ENCODE results near the gene EHMT1.
"Not testable (repeated sequence)": the region's sequence is repeated elsewhere in the genome, so short reads cannot be mapped to it uniquely, and the experiment has no call there.

EHMT1 gene

GRCh38 chr9:137590469-137591383, 28.1 kb upstream of the EHMT1 start, which contains the start of gene ZMYND19:
Gene ZMYND19 (minus strand): TSS chr9:137590512. CDS start chr9:137590263, 249 bp downstream.
- no peak for TF ChIP-seq CTCF (IDR thresholded peaks at IDR 0.05; ENCODE audit: borderline replicate concordance, insufficient read depth, low read depth, low read length)
- H3K4me3 ChIP-seq (ENCODE audit: low read depth, low read length), result peak within 1 kb of the TSS; percentile 79

GRCh38 chr9:137592767-137593166, 26.0 kb upstream of the EHMT1 start:
- no peak for TF ChIP-seq CTCF (IDR thresholded peaks at IDR 0.05; ENCODE audit: borderline replicate concordance, insufficient read depth, low read depth, low read length)
- no peak overlapping the region for H3K4me3 ChIP-seq (ENCODE audit: low read depth, low read length)

- no peak overlapping the region for H3K4me3 ChIP-seq (ENCODE audit: low read depth, low read length)
- TF ChIP-seq CTCF (IDR thresholded peaks at IDR 0.05; ENCODE audit: borderline replicate concordance, insufficient read depth, low read depth, low read length), result no peak
These were observed 25.6 kb upstream of the EHMT1 start for GRCh38 chr9:137593176-137593575.

- H3K4me3 ChIP-seq (ENCODE audit: low read depth, low read length), result not testable (repeated sequence)
These were observed 22.2 kb upstream of the EHMT1 start for GRCh38 chr9:137596577-137596976.

- H3K4me3 ChIP-seq (ENCODE audit: low read depth, low read length), result no peak overlapping the region
- TF ChIP-seq CTCF (IDR thresholded peaks at IDR 0.05; ENCODE audit: borderline replicate concordance, insufficient read depth, low read depth, low read length), result no peak
These were observed 19.9 kb upstream of the EHMT1 start for GRCh38 chr9:137598943-137599342.

GRCh38 chr9:137602661-137603060, 16.1 kb upstream of the EHMT1 start:
- TF ChIP-seq CTCF (IDR thresholded peaks at IDR 0.05; ENCODE audit: borderline replicate concordance, insufficient read depth, low read depth, low read length), result no peak
- no peak overlapping the region for H3K4me3 ChIP-seq (ENCODE audit: low read depth, low read length)

- no peak overlapping the region for H3K4me3 ChIP-seq (ENCODE audit: low read depth, low read length)
- TF ChIP-seq CTCF (IDR thresholded peaks at IDR 0.05; ENCODE audit: borderline replicate concordance, insufficient read depth, low read depth, low read length), result no peak
These were observed 14.9 kb upstream of the EHMT1 start for GRCh38 chr9:137603879-137604278.

Measured in GM12875 (cell line).